Activated naive CD8-positive, alpha-beta T cell treated with anti-CD3 and anti-CD28 coated beads, Interleukin-2, amount 50 U/mL, for 24 hours (primary cell): ENCODE data around the gene PHLDA2.

Experiments used
- ATAC-seq: fragments of 150-1000 bp; cut with Tn5 transposase; one replicate; pipeline ENCODE4 v1.10.0; 2021
- DNase-seq: peaks from one replicate; pipeline ENCODE4 v3.0.0; 2021
- H3K27ac Mint-ChIP-seq: one replicate; pipeline ENCODE4 v1.8.0; 2021; ENCODE audit warnings: mild to moderate bottlenecking, mixed read lengths
- H3K27me3 Mint-ChIP-seq: one replicate; pipeline ENCODE4 v1.8.0; 2021; ENCODE audit warnings: mixed read lengths
- H3K36me3 Mint-ChIP-seq: one replicate; pipeline ENCODE4 v1.8.0; 2021; ENCODE audit warnings: low read depth, mixed read lengths
- H3K4me1 Mint-ChIP-seq: one replicate; pipeline ENCODE4 v1.8.0; 2021; ENCODE audit warnings: mixed read lengths
- H3K4me3 Mint-ChIP-seq: one replicate; pipeline ENCODE4 v1.8.0; 2021; ENCODE audit warnings: mild to moderate bottlenecking, moderate library complexity, mixed read lengths
- H3K9me3 Mint-ChIP-seq: one replicate; pipeline ENCODE4 v1.8.0; 2021; ENCODE audit warnings: mixed read lengths

The PHLDA2 gene

DNA sequence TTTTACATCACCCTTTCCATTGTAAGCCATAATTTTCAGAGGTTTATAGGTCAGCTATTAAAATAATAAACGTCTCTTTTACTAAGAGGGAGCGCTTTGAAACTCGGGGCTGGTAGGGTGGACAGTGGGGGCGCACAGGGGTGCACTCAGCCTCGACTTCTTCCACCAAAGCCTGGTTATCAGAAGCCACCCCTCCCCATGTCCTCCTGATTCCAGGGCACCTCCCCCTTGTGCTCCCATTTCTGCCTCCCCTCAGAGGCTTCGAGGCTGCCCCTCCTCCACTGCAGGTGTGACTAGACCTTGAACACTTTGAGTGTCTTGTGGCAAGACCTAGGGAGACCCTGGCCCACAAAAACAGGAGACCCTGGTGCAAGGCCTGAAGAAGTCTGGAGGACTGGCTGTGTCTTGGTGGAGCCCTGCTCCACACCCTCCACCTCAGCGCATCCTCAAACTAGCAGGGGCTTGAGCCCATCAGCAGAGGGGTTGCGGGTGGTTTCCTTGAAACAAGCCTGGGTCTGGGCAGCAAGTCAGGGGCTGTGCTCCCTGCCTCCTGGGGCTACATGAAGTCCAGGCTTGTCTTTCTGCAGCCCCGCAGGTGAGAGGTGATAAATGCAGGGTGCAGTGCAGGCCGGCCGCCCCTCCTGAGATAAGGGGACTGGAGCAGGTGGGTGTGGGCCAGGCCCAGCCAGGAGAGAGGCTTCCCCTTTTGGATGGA, 46.7 kb downstream of the PHLDA2 start:
- no peaks in the 10 kb centered on the region for H3K36me3 Mint-ChIP-seq
- no peak overlapping the region for H3K27ac Mint-ChIP-seq
- H3K27me3 Mint-ChIP-seq = peaks cover 16% of the 10 kb centered on the region
- no peaks in the 10 kb centered on the region for H3K9me3 Mint-ChIP-seq
- DNase-seq (no peak), ATAC-seq (no peak)
- peaks cover 6% of the 10 kb centered on the region for H3K4me1 Mint-ChIP-seq
- no peak overlapping the region for H3K4me3 Mint-ChIP-seq

DNA sequence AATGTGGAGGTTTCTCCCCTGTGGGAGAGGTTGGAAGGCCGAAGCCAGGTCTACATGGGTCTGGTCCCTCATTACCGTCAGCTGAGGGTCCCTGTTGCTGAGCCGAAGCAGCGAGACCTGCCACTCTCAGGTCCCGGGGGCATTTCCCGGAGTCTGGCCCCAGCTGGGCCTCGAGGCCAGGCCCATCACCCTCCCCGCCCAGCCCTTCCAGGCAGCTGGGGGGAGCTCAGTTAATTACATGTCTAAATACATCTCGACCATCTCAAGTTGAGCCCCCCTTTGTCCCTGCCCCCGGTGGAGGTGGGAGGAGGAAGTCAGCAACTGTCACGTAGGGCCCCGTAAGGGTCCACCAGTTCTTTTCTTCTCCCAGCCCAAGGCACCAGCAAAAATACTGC, 47.2 kb downstream of the PHLDA2 start:
- Mint-ChIP-seq H3K4me3 (no peak overlapping the region), H3K9me3 (no peaks in the 10 kb centered on the region), H3K36me3 (peaks cover 1% of the 10 kb centered on the region), H3K27me3 (peaks cover 16% of the 10 kb centered on the region), H3K4me1 (peaks cover 6% of the 10 kb centered on the region), H3K27ac (no peak overlapping the region)
- ATAC-seq = no peak
- no peak for DNase-seq

- no peak for DNase-seq
- peaks cover 6% of the 10 kb centered on the region for H3K4me1 Mint-ChIP-seq
- no peaks in the 10 kb centered on the region for H3K9me3 Mint-ChIP-seq
- no peak for ATAC-seq
- peaks cover 1% of the 10 kb centered on the region for H3K36me3 Mint-ChIP-seq
- peaks cover 14% of the 10 kb centered on the region for H3K27me3 Mint-ChIP-seq
- no peak overlapping the region for H3K4me3 Mint-ChIP-seq
- no peak overlapping the region for H3K27ac Mint-ChIP-seq
Measured at GRCh38 chr11:2881076-2881980, 47.9 kb downstream of the PHLDA2 start.

- DNase-seq (no peak), ATAC-seq (no peak)
- no peak overlapping the region for H3K4me3 Mint-ChIP-seq
- H3K36me3 Mint-ChIP-seq = peaks cover 1% of the 10 kb centered on the region
- H3K27ac Mint-ChIP-seq = no peak overlapping the region
- H3K9me3 Mint-ChIP-seq = no peaks in the 10 kb centered on the region
- H3K27me3 Mint-ChIP-seq = peaks cover 14% of the 10 kb centered on the region
- peaks cover 6% of the 10 kb centered on the region for H3K4me1 Mint-ChIP-seq
Measured at GRCh38 chr11:2880646-2881045, 48.6 kb downstream of the PHLDA2 start.

GRCh38 chr11:2878782-2879181, 50.4 kb downstream of the PHLDA2 start:
- DNase-seq = no peak
- H3K9me3 Mint-ChIP-seq = no peaks in the 10 kb centered on the region
- no peak overlapping the region for H3K4me3 Mint-ChIP-seq
- ATAC-seq = no peak
- peaks cover 18% of the 10 kb centered on the region for H3K27me3 Mint-ChIP-seq
- peaks cover 1% of the 10 kb centered on the region for H3K36me3 Mint-ChIP-seq
- peaks cover 2% of the 10 kb centered on the region for H3K4me1 Mint-ChIP-seq
- H3K27ac Mint-ChIP-seq = no peak overlapping the region
